Measurements from ENCODE around the gene SNX19. TPM values are rescaled to one million over a fixed set of nuclear protein-coding genes. Genes with fewer than 3 reads are reported as not detected.
"Not testable (repeated sequence)": the region's sequence is repeated elsewhere in the genome, so short reads cannot be mapped to it uniquely, and the experiment has no call there.

The SNX19 gene
- polyA plus RNA-seq, 3 donors = 14.2 to 35.5 (median 16.2) TPM

DNA sequence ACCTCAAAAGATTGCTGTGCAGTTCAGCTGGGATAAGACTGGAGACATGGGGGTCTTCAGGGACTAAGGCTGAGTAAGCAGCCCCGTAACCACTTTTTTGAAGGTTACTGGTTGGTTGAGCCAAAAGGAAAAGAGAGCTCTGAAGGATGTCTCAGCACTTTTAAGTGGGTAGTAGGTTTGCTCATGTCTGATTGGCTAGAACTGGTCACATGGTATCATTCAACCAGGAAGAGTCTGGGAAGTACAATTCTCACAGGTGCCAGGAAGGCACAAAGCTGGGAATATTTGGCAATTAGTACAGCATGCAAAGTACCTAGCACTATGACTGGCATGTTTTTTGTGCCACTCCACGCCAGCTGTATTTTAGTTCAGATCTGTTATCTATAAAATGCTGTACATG lies 58.1 kb downstream of the SNX19 start:
- 69 to 93% (median 86%) methylated on average over 2 of the region's 2 CpGs for WGBS, 3 donors
- no peak overlapping the region for H3K27ac ChIP-seq (ENCODE audit: low read depth, low read length)

DNA sequence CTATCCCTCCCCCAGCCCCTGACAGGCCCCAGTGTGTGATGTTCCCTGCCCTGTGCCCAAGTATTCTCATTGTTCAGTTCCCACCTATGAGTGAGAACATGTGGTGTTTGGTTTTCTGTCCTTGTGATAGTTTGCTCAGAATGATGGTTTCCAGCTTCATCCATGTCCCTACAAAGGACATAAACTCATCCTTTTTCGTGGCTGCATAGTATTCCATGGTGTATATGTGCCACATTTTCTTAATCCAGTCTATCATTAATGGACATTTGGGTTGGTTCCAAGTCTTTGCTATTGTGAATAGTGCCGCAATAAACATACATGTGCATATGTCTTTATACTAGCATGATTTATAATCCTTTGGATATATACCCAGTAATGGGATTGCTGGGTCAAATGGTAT lies 60.6 kb downstream of the SNX19 start:
- WGBS, 3 donors = 71 to 87% (median 82%) methylated on average over 2 of the region's 2 CpGs
- H3K27ac ChIP-seq (ENCODE audit: low read depth, low read length) = not testable (repeated sequence)

DNA sequence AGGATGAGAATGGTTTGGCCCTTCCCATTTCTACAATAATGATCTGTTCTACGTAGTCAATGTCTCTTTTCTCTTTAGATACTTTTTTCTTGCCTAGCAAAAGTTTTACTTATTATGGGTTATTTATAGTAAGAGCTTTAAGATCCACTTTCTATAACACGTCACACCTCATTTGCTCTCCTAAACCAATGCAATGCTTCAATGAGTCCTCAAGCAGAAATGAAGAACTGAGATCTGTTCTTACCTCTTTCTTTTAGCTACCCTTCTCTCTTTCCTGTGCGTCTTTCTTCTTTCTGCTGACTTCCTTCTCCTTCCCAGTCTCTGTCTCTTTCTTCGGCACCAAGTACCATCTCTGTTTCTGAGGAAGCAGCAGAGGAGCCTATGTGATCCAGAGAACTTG lies 61.8 kb downstream of the SNX19 start:
- 75 to 92% (median 91%) methylated on average over 4 of the region's 4 CpGs for WGBS, 3 donors
- no peak overlapping the region for H3K27ac ChIP-seq (ENCODE audit: low read depth, low read length)

DNA sequence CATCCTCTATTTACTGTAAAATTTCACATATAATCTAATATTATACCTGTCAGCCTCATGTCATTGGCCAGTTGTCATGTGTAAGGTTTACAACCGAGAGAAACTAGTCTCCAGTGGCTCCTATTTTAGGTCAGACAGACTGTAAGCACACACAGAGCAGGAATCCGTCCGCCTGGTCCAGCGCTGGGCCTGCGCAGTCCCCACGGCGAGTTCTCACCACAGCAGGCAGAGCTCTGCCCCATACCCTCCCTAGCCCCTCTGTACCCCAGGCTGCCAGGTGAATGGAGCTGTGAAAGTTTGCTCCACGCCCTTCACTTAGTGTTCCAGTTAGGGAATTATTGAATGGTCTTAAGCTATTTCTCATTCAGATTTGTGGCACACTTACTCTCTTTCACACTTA lies 63.7 kb downstream of the SNX19 start:
- no peak overlapping the region for H3K27ac ChIP-seq (ENCODE audit: low read depth, low read length)
- WGBS, 3 donors = 62 to 80% (median 79%) methylated on average over 8 of the region's 8 CpGs

DNA sequence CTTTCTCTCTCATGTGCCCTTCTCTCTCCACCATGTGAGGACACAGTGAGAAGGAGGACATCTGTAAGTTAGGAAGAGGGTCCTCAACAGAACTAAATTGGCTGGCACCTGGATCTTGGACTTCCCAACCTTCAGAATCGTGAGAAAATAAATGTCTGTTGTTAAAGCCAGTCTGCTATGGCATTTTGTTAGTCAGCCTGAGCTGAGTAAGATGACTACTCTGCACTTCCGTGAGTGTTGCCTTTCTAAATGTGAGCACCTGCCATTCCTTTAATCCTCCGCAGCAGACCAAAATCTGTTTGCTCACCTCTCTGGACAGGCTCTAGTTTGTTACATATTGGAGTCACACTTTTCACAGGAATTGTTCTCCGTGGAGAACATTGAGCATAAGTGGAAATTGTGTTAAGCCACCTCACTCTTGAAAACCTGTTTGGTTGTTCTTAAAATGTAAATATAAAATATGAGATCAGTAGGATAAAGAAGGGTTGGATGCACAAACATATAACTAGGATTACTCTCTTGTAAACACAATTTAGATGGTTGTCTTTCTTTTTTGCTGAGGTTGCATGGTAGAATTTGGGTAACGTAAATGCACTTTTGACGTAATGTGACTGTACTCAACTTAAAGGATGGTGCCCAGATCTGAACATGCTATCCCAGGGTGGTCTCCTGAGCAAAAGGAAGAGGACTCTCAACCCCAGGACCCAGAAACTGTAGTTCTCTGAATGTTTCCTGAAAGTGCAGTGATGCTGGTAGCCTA lies 65.9 kb downstream of the SNX19 start:
- 80 to 92% (median 91%) methylated on average over 6 of the region's 6 CpGs for WGBS, 3 donors

DNA sequence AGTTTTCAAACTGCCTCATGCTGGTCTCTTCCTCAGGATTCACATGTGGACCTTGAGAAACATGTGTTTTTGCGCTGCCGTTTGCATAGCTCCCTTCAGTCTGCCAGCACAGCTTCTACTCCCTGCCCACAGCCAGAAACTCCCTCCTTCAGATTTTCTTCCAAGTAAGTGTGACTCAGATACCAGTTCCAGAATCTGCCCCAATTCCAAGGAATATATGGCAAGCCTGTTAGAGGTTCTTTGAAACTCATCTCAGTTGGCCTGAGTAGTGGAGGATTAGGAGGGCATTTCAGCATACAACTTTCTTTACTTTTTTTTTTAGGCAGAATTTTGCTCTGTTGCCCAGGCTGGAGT lies 67.1 kb downstream of the SNX19 start:
- 54 to 78% (median 73%) methylated on average over 2 of the region's 2 CpGs for WGBS, 3 donors
- H3K27ac ChIP-seq (ENCODE audit: low read depth, low read length) = no peak overlapping the region

More for the DNA sequence above, 65.9 kb downstream of the SNX19 start:
- H3K27ac ChIP-seq (ENCODE audit: low read depth, low read length) = no peak overlapping the region

DNA sequence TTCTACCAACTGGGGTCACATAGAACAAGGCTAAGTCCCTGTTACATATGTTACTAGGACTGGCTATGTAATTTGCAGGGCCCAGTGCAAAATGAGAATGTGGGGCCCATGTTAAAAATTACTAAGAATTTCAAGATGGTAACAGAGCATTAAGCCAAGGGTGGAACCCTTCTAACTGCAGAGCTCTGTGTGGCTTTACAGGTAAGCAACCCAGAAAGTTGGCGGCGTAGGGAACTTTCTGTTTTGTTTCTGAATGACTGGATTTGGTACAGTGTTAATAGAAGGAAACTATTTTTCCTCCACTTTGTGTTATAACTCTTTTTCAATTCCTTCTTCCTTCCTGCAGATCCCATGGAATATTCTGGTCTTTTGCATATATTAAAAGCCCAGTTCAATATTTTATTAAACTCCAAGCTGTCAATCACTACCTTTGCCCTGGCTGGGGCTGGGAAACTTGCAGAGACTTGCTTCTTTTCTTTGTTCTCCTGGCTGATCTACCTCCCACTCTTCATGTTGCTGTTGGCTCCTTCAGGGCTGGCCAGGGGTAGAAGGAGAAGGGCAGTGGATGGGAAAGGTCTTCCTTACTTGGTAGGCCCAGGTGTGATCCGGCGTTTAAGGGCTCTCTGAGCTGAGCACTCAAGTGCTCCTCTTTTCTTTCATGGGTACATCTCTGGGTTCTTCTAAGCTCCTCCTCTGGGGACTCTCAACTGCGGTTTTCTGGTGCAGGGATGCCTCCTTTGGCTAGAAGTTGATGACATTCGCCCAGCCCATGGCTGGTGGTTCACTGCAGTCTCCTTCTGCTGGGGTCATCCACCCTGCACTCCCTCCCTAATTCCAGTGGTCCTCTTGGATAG lies 67.7 kb downstream of the SNX19 start:
- WGBS, 3 donors = 73 to 90% (median 76%) methylated on average over 6 of the region's 6 CpGs
- no peak overlapping the region for H3K27ac ChIP-seq (ENCODE audit: low read depth, low read length)

DNA sequence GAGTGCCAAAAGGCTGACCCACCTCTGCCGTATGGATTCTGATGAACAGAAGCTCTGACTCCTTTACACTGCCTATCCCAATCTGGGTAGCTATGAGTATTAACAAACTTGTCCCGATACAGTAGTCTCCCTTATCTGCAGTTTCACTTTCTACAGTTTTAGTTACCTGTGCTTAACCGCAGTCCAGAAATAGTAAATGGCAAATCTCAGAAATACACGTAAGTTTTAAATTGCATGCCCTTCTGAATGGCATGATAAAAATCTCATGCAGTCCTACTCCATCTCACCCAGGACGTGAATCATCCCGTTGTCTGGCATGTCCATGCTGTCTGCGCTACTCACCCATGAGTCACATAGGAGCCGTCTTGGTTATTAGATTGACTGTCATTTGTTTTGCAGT lies 68.8 kb downstream of the SNX19 start:
- WGBS, 3 donors = 70 to 86% (median 76%) methylated on average over 8 of the region's 8 CpGs
- no peak overlapping the region for H3K27ac ChIP-seq (ENCODE audit: low read depth, low read length)

DNA sequence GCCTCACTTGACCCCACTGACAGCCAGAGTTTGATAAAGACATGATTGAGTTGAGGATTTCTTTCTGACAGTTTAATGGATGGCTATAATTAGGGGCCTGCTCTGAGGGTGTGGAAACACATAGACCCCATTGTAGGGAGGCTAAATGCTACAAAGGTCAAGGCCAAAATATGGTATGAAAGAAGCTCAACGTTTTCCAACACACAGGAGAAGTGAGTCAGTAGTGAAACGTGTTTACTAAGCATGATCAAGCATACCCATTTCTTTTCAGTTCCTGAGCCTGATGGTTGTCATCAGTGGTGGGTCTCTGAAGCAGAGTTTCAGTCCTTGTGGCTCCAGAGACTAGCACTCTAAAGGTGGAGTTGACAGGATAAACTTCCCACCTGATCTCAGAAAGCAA lies 69.7 kb downstream of the SNX19 start:
- 47 to 62% (median 59%) methylated on average over 2 of the region's 2 CpGs for WGBS, 3 donors
- no peak overlapping the region for H3K27ac ChIP-seq (ENCODE audit: low read depth, low read length)

DNA sequence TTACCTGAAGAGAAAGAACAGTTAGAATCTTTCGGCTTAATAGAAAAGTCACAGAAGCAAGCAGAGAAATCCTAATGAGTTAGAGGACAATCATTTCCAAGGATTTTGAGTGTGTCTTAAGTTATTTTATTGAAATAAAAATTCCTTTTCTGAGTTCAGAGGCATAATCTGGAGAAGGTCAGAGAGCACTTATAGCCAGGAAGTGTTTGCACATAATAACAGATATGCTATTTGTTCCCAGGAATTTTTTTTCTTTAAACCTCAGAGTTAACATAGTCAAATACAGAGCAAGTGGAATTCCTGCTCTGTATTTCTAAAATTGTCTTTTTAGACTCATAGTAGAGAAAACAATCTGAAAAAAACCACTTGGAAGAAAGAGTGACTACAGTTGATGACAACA lies 74.3 kb downstream of the SNX19 start:
- whole genome bisulfite sequencing, 3 donors = 93 to 100% (median 97%) methylated on average over 1 of the region's 1 CpG
- H3K27ac ChIP-seq (ENCODE audit: low read depth, low read length) = no peak overlapping the region

DNA sequence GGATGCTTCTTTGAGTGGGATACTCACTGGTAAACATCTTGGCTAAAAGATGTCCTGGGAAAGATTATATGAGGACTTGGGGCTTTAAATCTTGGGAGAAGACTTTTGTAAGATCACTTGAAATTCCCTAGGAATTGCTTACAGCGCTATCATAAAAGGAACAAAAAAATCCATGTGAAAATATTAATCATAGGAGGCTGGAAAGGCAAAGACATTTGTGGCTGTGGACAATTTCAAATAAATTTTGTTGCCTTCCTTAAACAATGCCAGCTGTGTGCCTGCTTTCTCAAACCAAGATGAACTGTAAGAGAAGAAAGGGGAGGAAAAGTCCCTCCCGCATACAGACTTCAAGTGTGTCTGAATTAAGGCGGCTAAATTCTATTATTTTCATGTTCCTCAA lies 75.6 kb downstream of the SNX19 start:
- 67 to 73% (median 68%) methylated on average over 3 of the region's 3 CpGs for WGBS, 3 donors
- no peak overlapping the region for H3K27ac ChIP-seq (ENCODE audit: low read depth, low read length)

DNA sequence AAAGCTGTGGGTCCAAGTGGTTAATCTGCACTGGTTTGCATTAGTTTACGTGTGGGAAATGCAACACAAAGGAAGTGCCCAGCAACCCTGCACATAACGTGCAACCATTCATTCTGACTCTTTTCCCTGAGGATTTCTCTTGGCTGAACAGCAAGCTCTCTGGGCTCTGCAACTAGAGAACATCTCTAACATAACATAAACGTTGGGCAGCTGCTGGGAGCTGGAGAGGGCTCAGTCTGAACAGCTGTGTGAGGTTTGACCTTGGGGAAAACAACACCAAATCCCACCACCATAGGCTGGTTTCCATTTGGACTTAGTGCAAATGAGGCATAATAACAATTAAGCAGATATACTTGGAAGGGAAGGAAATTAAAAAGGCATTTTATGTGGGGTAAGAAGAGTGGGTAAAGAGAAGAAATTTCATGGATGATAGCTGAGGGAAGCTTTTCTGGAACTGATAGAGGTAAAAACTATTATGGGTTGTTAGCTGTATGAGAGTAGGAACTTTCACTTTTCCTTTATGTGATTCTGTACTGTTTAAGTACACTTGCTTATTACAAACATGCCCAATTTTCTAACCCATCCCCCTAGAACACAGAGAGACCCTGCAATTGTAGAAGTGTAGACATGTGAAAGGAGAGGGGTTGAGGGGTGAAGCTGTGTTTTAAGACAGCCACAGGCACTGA lies 76.2 kb downstream of the SNX19 start:
- no peak overlapping the region for H3K27ac ChIP-seq (ENCODE audit: low read depth, low read length)
- 32 to 41% (median 32%) methylated on average over 3 of the region's 3 CpGs for WGBS, 3 donors

DNA sequence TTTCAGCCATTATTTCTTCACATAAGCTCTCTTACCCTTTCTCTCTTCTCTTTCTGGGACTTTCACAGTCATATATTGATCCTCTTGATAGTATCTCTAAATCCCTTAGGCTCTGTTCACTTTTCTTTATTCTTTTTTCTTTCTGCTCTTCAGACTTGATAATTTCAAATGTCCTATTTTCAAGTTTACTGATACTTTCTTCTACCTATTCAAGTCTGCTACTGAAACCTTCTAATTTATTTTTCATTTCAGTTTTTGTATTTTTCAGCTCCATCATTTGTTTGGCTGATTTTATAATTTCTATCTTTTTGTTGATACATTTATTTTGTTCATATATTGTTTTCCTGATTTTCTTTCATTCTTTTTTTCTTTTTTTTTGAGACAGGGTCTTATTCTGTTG lies 79.1 kb downstream of the SNX19 start:
- H3K27ac ChIP-seq (ENCODE audit: low read depth, low read length) = no peak overlapping the region

DNA sequence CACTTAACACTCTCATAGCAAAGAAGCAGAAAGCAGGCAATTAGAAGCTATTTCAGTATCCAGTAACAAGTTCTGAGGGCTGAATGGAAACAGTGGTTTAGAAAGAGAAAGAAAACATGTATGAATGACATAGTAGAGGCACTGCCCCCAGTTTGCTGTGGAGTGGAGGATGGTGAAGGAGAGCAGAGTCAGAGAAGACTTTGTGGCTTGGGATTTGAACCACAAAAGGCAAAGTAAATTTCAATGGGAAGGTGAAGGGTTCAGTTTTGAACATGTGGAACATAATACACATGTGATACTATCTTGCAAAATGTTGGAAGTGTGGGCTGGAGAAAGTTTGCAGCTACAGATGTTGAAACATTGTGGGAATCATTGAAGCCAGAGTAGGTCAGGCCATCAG lies 81.4 kb downstream of the SNX19 start:
- H3K27ac ChIP-seq (ENCODE audit: low read depth, low read length) = no peak overlapping the region

DNA sequence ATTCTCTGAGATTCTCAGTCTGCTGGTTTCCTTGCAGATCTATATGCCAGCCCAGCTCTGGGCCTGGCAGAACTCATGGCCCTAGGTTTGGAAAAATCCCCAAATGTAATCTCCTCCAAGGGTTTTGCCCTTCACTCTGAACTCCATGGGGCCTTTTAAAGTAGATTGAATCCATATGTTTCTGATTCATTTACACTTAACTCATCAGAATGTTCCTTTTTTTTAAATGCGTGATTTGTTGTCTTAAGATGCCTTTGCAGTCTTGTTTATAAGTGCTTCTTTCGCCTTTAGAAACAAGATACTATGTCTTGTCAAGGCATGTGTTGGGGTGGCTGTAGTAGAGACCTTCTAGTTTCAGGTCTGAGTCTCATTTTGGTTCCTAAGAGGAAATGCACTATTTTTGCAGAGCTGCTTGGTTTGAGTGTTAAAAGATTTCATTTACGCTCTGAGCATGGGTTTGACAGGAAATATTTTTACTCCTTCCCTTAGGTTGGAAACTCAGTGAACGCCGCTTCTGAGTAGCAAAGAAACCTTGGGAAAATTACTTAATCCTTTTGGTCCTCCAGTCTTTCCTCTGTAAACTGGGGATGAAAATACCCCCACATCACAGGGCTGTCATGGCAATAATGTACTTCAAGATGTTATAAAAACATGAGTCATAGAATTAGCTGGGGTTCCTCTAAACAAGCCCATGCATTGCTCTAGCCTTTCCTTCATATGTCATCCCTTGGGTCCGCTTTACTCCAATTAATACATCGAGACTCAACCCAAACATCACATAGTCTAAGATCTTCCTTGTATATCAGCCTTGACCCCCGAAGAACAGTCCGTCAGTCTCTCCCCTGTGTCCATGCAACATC lies 83.5 kb downstream of the SNX19 start:
- WGBS, 3 donors = 90 to 94% (median 94%) methylated on average over 9 of the region's 9 CpGs
- no peak overlapping the region for H3K27ac ChIP-seq (ENCODE audit: low read depth, low read length)

DNA sequence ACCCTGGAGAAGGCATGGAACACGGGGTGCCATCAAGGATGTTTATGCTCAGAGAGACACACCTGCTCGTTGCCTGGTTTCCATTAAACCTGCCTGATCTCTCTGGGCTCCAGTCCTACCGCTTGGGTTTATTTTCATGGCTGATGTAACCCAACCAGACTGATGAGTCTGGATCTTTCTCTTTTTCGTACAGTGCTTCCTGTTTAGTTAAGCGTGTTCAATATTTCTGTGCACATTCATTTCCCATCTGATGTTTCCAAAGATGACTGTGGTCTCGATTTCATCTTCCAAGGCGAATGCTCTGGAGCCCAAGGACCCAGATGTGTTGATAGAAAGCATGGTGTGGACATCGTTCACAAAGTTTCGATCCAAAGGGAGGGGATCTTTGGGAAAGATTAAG lies 84.3 kb downstream of the SNX19 start:
- no peak overlapping the region for H3K27ac ChIP-seq (ENCODE audit: low read depth, low read length)
- WGBS, 3 donors = 78 to 80% (median 80%) methylated on average over 9 of the region's 9 CpGs

DNA sequence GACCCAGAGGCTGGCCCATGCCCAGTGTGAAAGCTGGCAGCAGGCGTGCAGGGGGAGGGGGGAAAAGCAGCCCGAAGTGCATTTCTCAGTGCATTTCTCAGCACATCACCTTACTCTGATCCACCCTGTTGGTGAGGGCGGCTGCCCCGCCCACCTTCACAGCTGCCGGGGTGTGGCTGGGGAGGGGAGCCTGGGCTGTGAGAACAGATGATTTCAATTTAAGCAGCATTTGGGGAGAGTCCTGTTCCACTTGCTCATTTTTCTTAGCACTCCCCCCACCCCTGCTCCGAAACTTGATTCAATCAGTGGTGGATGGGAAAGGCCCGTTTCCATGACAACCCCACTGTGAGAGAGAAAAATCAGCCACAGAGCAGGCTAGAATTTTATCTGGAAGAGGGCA lies 84.8 kb downstream of the SNX19 start:
- no peak overlapping the region for H3K27ac ChIP-seq (ENCODE audit: low read depth, low read length)
- 34 to 71% (median 71%) methylated on average over 7 of the region's 7 CpGs for WGBS, 3 donors

DNA sequence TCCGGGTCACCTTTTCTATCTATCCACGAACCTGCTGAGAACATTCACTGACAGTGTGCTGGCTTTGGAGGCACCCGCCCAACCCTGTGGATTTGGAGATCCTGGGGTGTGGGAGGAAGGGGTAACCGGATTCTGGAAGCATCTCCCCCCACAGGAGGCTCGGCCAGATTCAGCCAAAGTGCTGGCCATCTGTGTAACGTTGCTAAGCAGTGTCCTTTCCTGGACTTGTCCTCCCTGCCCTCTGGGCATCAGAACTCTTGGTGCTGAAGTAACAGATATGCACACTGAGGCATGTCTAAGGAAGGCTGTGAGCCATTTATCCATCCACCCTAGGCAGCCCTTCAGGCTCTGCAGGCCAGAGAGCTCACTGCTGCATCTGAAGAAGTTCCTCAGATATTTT lies 85.7 kb downstream of the SNX19 start:
- 44 to 72% (median 51%) methylated on average over 6 of the region's 6 CpGs for WGBS, 3 donors
- no peak overlapping the region for H3K27ac ChIP-seq (ENCODE audit: low read depth, low read length)
